HepG2 (cell line): ENCODE data around the gene SNX21. TPM values are rescaled to one million over a fixed set of nuclear protein-coding genes. Genes with fewer than 3 reads are reported as not detected.

Experiments
- ARNT2 ChIP-seq: sonication (generic); formaldehyde crosslinking; IDR thresholded peaks from 2 replicates; pipeline ENCODE4 v1.8.0; 2022; ENCODE audit warnings: mild to moderate bottlenecking, low read depth, missing genetic modification reagents, moderate library complexity
- ELF1 ChIP-seq: sonication (generic); formaldehyde crosslinking; IDR thresholded peaks from 2 replicates; pipeline ENCODE4 v1.4.0; 2020; ENCODE audit warnings: missing genetic modification reagents
- GZF1 ChIP-seq: sonication (generic); formaldehyde crosslinking; IDR thresholded peaks from 2 replicates; pipeline ENCODE4 v1.5.1; 2020; ENCODE audit warnings: mild to moderate bottlenecking, missing genetic modification reagents
- HDAC6 ChIP-seq: fragments of 200-600 bp; sonication (generic); IDR thresholded peaks from 2 replicates; pipeline ENCODE4 v1.7.0; 2017; ENCODE audit warnings: mild to moderate bottlenecking, antibody characterized with exemption, low read length, low read depth
- HOXA7 ChIP-seq: sonication (generic); formaldehyde crosslinking; IDR thresholded peaks from 2 replicates; pipeline ENCODE4 v1.8.1; 2022; ENCODE audit warnings: mild to moderate bottlenecking, missing genetic modification reagents, moderate library complexity
- NR2F6 ChIP-seq, 2 experiments: IDR thresholded peaks; 2 replicates each; pipeline ENCODE4 v1.6.1; 2016; ENCODE audit warnings: antibody characterized with exemption in 1 of 2, mild to moderate bottlenecking in 1 of 2
- ONECUT2 ChIP-seq: sonication (generic); formaldehyde crosslinking; IDR thresholded peaks from 2 replicates; pipeline ENCODE4 v1.4.0; 2020; ENCODE audit warnings: missing genetic modification reagents
- RNF2 ChIP-seq: fragments of 450-650 bp; conservative IDR thresholded peaks from 2 replicates; pipeline ENCODE4 v1.6.1; 2016; ENCODE audit warnings: low read depth
- TCF7 ChIP-seq: sonication (generic); IDR thresholded peaks from 2 replicates; pipeline ENCODE4 v1.6.1; 2016; ENCODE audit warnings: antibody characterized with exemption, low read depth
- YY1 ChIP-seq: IDR thresholded peaks from 2 replicates; pipeline ENCODE4 v1.6.1; 2011; ENCODE audit warnings: low read length, low read depth, moderate library complexity, mild to moderate bottlenecking; ENCODE audit not compliant: insufficient read depth, insufficient replicate concordance
- ZBTB39 ChIP-seq: sonication (generic); formaldehyde crosslinking; IDR thresholded peaks from 2 replicates; pipeline ENCODE4 v1.5.0; 2020; ENCODE audit warnings: missing genetic modification reagents
- ZFAT ChIP-seq: sonication (generic); formaldehyde crosslinking; conservative IDR thresholded peaks from 2 replicates; pipeline ENCODE4 v1.8.1; 2023; ENCODE audit warnings: missing genetic modification reagents, inconsistent platforms
- ZHX2 ChIP-seq, 2 experiments: sonication (generic) in 1 of 2; formaldehyde crosslinking in 1 of 2; IDR thresholded peaks; 2 replicates each; pipeline versions ENCODE4 v1.6.1 to v1.9.0; 2014 to 2022; ENCODE audit warnings: antibody characterized with exemption in 1 of 2, borderline replicate concordance in 1 of 2, inconsistent platforms in 1 of 2, low read depth in 1 of 2, missing genetic modification reagents in 1 of 2
- ZNF224 ChIP-seq: sonication (generic); formaldehyde crosslinking; IDR thresholded peaks from 2 replicates; pipeline ENCODE4 v1.5.0; 2020; ENCODE audit warnings: mild to moderate bottlenecking, missing genetic modification reagents
- ZNF260 ChIP-seq: sonication (generic); formaldehyde crosslinking; IDR thresholded peaks from 2 replicates; pipeline ENCODE4 v1.4.0; 2020; ENCODE audit warnings: missing genetic modification reagents, low read depth, mild to moderate bottlenecking, borderline replicate concordance
- polyA plus RNA-seq, 8 experiments: library from polyadenylated mRNA; depleted of rRNA in 3 of 8; stranded (reverse) in 7 of 8; unstranded in 1 of 8; fragments of >200 nt; fragmentation: Illumina TruSeq in 4 of 8; extraction: Trizol in 4 of 8; gene quantifications; 2 replicates each; pipeline versions ENCODE4 v1.2.1 to v1.2.3, GENCODE V29; 2011 to 2016; ENCODE audit warnings: low read depth in 4 of 8, missing spikeins in 1 of 8, mixed read lengths in 1 of 8; ENCODE audit not compliant: insufficient read depth in 1 of 8
- total RNA-seq, 5 experiments: library from RNA; depleted of rRNA; stranded (reverse); fragments of >200 nt; fragmentation: Illumina TruSeq; extraction: Trizol; gene quantifications; 2 replicates each; pipeline ENCODE4 v1.2.3, GENCODE V29; 2016; ENCODE audit warnings: low read depth in 1 of 5
- TF ChIP-seq, protein P1 (sequence below): sonication (generic); formaldehyde crosslinking; IDR thresholded peaks from 2 replicates; pipeline ENCODE4 v1.8.0; 2023; ENCODE audit warnings: mild to moderate bottlenecking, missing genetic modification reagents
- TF ChIP-seq, protein P2 (sequence below): sonication (generic); formaldehyde crosslinking; IDR thresholded peaks from 2 replicates; pipeline ENCODE4 v1.5.1; 2020; ENCODE audit warnings: mild to moderate bottlenecking, missing genetic modification reagents, moderate library complexity

Gene SNX21
- total and polyA plus RNA-seq, 2 of the 13 experiments (the other 11 are each of a cell fraction or from before 2014, with no cell fraction given): 7.7 to 12.8 TPM

GRCh38 chr20:45880988-45881788 is 47.6 kb downstream of the SNX21 start, which contains the start of gene ZSWIM1 (continued):
- TF ChIP-seq ZHX2 (IDR thresholded peaks at IDR 0.05; ENCODE audit: low read depth) (peak; percentile 43; the same call in 1 of the 2 replicates), ZHX2 (CRISPR knock-in tag; IDR thresholded peaks at IDR 0.05; ENCODE audit: borderline replicate concordance) (no peak), ZNF260 (CRISPR knock-in tag) (no peak), RNF2 (no peak), ELF1 (CRISPR knock-in tag) (peak; percentile 76), NR2F6 (IDR thresholded peaks at IDR 0.05) (peak; percentile 97), NR2F6 (CRISPR knock-in tag; IDR thresholded peaks at IDR 0.05) (peak; percentile 92), GZF1 (peak; percentile 43; the same call in 1 of the 2 replicates), HOXA7 (CRISPR knock-in tag) (no peak), ZFAT (CRISPR knock-in tag) (no peak), ONECUT2 (CRISPR knock-in tag) (no peak), HDAC6 (no peak), TCF7 (no peak), ZNF224 (CRISPR knock-in tag) (peak; percentile 62; the same call in 1 of the 2 replicates), ARNT2 (CRISPR knock-in tag) (peak; percentile 48; the same call in 1 of the 2 replicates), YY1 (peak; percentile 96), ZBTB39 (CRISPR knock-in tag) (no peak)
- TF ChIP-seq, protein P1, sequence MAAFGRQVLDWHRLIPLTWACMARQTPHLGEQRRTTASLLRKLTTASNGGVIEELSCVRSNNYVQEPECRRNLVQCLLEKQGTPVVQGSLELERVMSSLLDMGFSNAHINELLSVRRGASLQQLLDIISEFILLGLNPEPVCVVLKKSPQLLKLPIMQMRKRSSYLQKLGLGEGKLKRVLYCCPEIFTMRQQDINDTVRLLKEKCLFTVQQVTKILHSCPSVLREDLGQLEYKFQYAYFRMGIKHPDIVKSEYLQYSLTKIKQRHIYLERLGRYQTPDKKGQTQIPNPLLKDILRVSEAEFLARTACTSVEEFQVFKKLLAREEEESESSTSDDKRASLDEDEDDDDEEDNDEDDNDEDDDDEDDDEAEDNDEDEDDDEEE (CRISPR knock-in tag): no peak; the same call in 1 of the 2 replicates
- TF ChIP-seq, protein P2, sequence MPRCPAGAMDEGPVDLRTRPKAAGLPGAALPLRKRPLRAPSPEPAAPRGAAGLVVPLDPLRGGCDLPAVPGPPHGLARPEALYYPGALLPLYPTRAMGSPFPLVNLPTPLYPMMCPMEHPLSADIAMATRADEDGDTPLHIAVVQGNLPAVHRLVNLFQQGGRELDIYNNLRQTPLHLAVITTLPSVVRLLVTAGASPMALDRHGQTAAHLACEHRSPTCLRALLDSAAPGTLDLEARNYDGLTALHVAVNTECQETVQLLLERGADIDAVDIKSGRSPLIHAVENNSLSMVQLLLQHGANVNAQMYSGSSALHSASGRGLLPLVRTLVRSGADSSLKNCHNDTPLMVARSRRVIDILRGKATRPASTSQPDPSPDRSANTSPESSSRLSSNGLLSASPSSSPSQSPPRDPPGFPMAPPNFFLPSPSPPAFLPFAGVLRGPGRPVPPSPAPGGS (CRISPR knock-in tag): 0 out of 2 replicates have a peak, but pooled peaks have one; percentile 82
